ENCODE results near the gene TMED7. TPM values are rescaled to one million over a fixed set of nuclear protein-coding genes. Genes with fewer than 3 reads are reported as not detected.

TMED7 gene
- total and polyA plus RNA-seq, 2 of the 13 experiments (the other 11 are each of a cell fraction or from before 2014, with no cell fraction given), result 58.0 to 113 TPM

- in situ Hi-C loops (cut with HindIII; ENCODE audit: extremely low pct_ligation_motif_present, low pct_unique_long_range_greater_than_20kb) (no loop called here), intact Hi-C loops (cut with micrococcal nuclease; ENCODE audit: unreplicated experiment) (no loop called here)
- Histone ChIP-seq H3K79me2 (ENCODE audit: insufficient read depth, low read length) (no peaks in the 10 kb centered on the region), H4K20me1 (ENCODE audit: insufficient read depth, low read length) (no peaks in the 10 kb centered on the region), H3K9me3 (ENCODE audit: low read length) (no peaks in the 10 kb centered on the region), H3K4me1 (ENCODE audit: insufficient read depth, low read length) (peaks cover 12% of the 10 kb centered on the region), H3K9ac (ENCODE audit: insufficient read depth, low read depth, low read length) (no peak overlapping the region), H3K4me2 (ENCODE audit: low read depth, low read length) (no peak overlapping the region), H3K36me3 (replicated peaks in 1 of 2; ENCODE audit: control insufficient read depth in 1 of 2, insufficient read depth in 2 of 2, low read length in 2 of 2) (no peaks in the 10 kb centered on the region), H3K4me3 (replicated peaks in 1 of 3; ENCODE audit: insufficient read depth in 1 of 3, low read depth in 2 of 3, low read length in 3 of 3) (no peak overlapping the region), H3K27ac (ENCODE audit: extremely low read length, insufficient read depth, low read length) (no peak overlapping the region), H2AFZ (ENCODE audit: low read length) (no peak overlapping the region), H3K27me3 (ENCODE audit: control insufficient read depth in 1 of 2, insufficient read depth in 2 of 2, low read length in 2 of 2) (peaks cover 0 to 2% of the 10 kb centered on the region in 2 experiments; a peak in 1 of 5 replicates)
- DNase-seq (ENCODE audit: low spot score) (no peak), ATAC-seq (no peak), FAIRE-seq (no peak)
- TF ChIP-seq ZNF746 (CRISPR knock-in tag; IDR thresholded peaks at IDR 0.05), result no peak
- no peak for TF ChIP-seq ZNF549 (CRISPR knock-in tag; IDR thresholded peaks at IDR 0.05)
- no peak for TF ChIP-seq NBN (conservative IDR thresholded peaks at IDR 0.05)
- CTCF ChIA-PET (ENCODE audit: low intra/inter-chr PET ratio, low total read pairs), result no interaction called here
- POLR2A ChIA-PET, result no interaction called here
- no TSS peak for BruUV-seq (replicated peaks)
- WGBS (ENCODE audit: low lambda C conversion rate), result 83% methylated on average over 1 of the region's 2 CpGs
Observed at GRCh38 chr5:115640274-115640673, 14.4 kb upstream of the TMED7 start.

- in situ Hi-C loops (cut with HindIII; ENCODE audit: extremely low pct_ligation_motif_present, low pct_unique_long_range_greater_than_20kb) (no loop called here), intact Hi-C loops (cut with micrococcal nuclease; ENCODE audit: unreplicated experiment) (no loop called here)
- Histone ChIP-seq H3K4me3 (replicated peaks in 1 of 3; ENCODE audit: insufficient read depth in 1 of 3, low read depth in 2 of 3, low read length in 3 of 3) (no peak overlapping the region), H3K27ac (ENCODE audit: extremely low read length, insufficient read depth, low read length) (no peak overlapping the region), H3K79me2 (ENCODE audit: insufficient read depth, low read length) (no peaks in the 10 kb centered on the region), H3K9me3 (ENCODE audit: low read length) (no peaks in the 10 kb centered on the region), H3K9ac (ENCODE audit: insufficient read depth, low read depth, low read length) (no peak overlapping the region), H3K4me2 (ENCODE audit: low read depth, low read length) (no peak overlapping the region), H2AFZ (ENCODE audit: low read length) (no peak overlapping the region), H3K27me3 (ENCODE audit: control insufficient read depth in 1 of 2, insufficient read depth in 2 of 2, low read length in 2 of 2) (peaks cover 0 to 2% of the 10 kb centered on the region in 2 experiments; a peak in 1 of 5 replicates), H3K36me3 (replicated peaks in 1 of 2; ENCODE audit: control insufficient read depth in 1 of 2, insufficient read depth in 2 of 2, low read length in 2 of 2) (no peaks in the 10 kb centered on the region), H3K4me1 (ENCODE audit: insufficient read depth, low read length) (peaks cover 14% of the 10 kb centered on the region), H4K20me1 (ENCODE audit: insufficient read depth, low read length) (no peaks in the 10 kb centered on the region)
- ATAC-seq, result no peak
- FAIRE-seq, result no peak
- ChIA-PET POLR2A (no interaction called here), CTCF (ENCODE audit: low intra/inter-chr PET ratio, low total read pairs) (no interaction called here)
- BruUV-seq (replicated peaks), result no TSS peak
- DNase-seq (ENCODE audit: low spot score), result no peak
- 84% methylated on average over 1 of the region's 1 CpG for WGBS (ENCODE audit: low lambda C conversion rate)
- no peak for TF ChIP-seq TBX2 (CRISPR knock-in tag; IDR thresholded peaks at IDR 0.05; ENCODE audit: borderline replicate concordance)
- TF ChIP-seq FUBP1 (CRISPR knock-in tag; IDR thresholded peaks at IDR 0.05; ENCODE audit: borderline replicate concordance), result no peak
- no peak for TF ChIP-seq NCOR1 (IDR thresholded peaks at IDR 0.05; ENCODE audit: borderline replicate concordance, low read length)
- no peak for TF ChIP-seq ZNF746 (CRISPR knock-in tag; IDR thresholded peaks at IDR 0.05)
- no peak for TF ChIP-seq ZNF20 (CRISPR knock-in tag; IDR thresholded peaks at IDR 0.05)
- no peak for TF ChIP-seq MAX (IDR thresholded peaks at IDR 0.05)
- no peak for TF ChIP-seq KAT7 (CRISPR knock-in tag; IDR thresholded peaks at IDR 0.05; ENCODE audit: borderline replicate concordance)
- TF ChIP-seq RFX5 (IDR thresholded peaks at IDR 0.05; ENCODE audit: low read depth, low read length), result no peak
- no peak for TF ChIP-seq TIGD3 (CRISPR knock-in tag; IDR thresholded peaks at IDR 0.05; ENCODE audit: borderline replicate concordance)
- TF ChIP-seq ZNF337 (CRISPR knock-in tag; IDR thresholded peaks at IDR 0.05; ENCODE audit: borderline replicate concordance, low read depth), result no peak
- TF ChIP-seq ZNF790 (CRISPR knock-in tag; IDR thresholded peaks at IDR 0.05; ENCODE audit: borderline replicate concordance), result no peak
Observed at GRCh38 chr5:115639377-115639776, 13.5 kb upstream of the TMED7 start.

Data from HepG2 (cell line).